HuH-7.5 (cell line): ENCODE data around the gene SCN7A.

Experiments
- DNase-seq: peaks from one replicate; pipeline ENCODE4 v3.0.0; 2011; ENCODE audit warnings: low spot score

SCN7A gene

DNA sequence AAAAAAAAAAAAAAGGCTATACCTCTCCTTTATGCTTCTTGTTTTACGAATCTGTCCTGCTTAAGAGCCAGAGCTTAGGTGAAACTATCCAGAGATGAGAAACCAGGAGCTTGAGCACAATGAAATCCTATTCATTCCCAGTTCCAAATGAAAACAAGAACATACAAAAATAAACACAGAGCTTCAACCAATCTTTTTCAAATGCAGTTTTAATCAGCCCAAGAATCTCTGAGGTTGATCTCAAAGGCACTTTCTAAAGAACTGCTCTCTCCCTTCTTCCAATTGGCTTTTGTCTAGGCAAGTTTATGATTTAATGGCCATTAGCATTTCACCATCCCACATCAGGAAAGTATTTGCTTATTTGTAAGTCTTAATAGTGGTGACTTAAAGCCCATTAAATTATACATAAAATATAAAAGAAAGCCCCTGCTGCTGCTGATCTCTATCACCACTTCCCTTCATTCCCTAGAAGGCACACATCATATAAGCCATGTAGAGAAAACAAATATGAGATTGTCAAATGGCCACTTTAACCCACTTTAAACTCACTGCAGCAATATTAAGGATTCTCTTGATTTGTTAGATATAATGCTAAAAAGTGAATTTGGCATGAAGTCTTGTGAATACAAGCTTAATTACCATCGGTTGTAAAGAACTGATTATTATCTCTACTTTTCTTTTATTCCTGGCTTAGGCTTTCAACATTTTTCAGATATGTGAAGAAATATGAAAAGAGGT, 89.0 kb downstream of the SCN7A start:
- DNase-seq = no peak

DNA sequence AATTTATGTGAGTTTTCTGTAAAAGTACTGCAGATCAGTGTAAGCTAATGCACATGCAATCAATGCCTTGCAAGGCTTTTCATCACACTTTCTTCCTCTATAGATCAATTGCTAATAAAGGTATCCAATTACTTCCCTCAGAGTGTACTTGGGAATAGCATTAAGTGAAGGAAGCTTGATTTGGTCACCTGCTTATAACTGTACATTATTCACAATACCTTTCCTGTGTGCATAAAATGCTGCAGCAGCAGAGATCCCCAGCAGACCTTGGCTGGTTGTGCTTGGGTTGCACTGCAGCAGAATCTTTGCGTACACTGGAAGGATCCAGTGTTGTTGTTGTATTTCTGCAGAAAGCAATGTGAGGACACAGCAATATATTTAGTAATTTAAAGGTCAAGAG, 99.8 kb downstream of the SCN7A start:
- no peak for DNase-seq

DNA sequence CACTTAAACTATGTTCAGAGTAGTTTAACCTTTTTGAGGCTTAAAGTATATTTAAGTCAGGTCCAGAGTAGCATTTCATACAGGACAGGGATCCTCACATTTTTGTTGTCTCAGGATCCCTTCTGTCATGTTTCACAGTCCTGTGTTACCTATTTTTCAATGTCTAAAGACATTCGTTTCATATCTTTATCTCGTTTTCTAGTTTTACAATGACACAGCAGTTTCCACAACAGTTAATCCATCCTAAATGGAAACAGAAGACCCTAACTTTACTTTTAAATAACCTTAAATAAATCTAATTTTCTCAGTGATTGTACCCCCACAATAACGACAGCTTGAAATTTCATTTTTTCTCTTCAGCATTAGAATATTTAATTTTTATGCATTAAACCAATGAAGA, 101.0 kb downstream of the SCN7A start:
- no peak for DNase-seq

DNA sequence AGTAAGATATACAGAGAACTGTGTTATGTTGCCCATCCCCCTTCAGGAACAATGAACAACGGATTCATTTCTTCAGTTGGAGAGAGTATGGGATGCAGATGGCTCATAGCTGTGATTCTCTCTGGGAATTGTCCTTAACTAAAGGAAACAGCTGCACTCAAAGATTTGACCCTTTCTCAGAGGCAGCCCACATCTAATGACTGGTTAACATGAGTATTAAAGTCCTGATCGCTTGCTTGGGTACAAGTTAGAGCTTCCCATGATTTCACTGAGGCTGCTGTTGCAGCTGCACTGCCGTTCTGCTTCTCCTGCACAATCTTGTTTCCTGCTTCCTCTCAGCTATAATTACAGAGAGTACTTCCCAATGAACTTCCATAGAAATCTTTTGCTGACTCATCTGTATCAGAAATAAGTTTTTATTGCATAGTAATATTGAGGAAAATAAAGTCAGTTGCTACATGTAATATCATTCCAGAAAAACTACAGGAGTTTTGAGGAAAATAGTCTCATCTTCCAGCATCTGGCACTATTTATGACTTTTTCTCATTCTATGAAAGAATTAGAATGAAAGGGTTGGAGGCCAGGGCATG, 105.5 kb downstream of the SCN7A start:
- DNase-seq = no peak

DNA sequence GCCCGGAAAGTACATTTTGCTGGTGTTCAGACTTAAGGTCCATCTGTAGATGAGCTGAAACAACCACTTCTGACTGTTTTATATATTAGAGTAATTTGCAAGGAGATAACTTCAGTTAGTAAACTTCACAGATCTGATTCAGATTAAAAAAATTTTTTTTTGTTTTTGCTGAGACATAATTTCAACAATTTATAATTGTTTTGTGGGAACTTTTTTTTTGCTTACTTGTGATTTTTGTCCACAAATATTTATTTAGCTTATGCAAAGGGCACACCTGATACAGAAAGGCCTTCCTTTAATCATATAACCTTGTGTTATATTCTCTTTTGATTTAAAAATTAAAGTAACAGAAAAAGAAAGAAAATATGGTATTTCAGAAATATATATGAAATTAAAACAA, 108.7 kb downstream of the SCN7A start:
- DNase-seq = no peak

DNA sequence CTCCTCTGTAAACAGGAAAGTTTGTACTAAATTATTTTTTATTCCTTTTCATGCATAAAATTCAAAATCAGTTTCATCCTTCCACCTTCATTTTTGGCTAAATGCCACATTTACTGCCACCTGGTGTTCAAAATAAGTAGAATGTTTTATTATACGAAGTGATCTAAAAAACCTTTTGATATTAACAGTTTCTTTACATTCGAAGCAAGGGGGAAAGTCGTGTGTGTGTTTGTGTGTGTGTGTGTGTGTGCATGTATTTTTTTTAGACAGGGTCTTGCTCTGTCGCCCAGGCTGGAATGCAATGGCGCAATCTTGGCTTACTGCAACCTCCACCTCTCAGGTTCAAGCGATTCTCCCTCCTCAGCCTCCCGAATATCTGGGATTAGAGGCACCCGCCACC, 109.3 kb downstream of the SCN7A start:
- DNase-seq = no peak

DNA sequence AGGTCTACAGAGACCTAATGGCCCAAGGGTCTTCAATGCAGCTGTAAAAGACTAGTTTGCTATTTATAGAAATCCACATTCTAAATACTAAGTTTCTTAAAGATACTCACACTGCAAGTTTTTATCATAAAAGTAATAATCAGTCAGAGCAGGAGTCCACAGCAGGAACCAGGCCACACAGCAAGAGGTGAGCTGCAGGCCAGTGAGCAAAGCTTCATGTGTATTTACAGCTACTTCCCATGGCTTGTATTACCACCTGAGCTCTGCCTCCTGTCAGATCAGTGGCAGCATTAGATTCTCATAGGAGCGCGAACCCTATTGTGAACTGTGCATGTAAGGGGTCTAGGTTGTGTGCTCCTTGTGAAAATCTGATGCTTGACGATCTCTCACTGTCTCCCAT, 111.6 kb downstream of the SCN7A start:
- no peak for DNase-seq

DNA sequence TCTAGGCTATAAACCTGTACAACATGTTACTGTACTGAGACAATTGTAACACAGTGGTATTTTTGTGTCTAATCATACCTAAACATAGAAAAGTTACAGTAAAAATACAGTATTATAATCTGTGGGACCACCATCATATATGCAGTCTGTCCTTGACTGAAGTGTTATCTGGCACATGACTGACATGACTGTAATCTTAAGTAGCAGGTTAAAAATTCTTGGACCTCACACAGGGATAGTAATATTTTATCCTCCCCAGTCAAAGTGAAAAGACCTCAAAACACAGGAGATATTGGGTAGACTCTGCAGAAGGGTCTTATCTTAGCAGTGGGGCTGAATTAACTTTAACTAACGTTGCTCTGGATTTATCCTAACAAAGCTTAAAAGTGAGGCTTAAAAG, 113.4 kb downstream of the SCN7A start:
- DNase-seq = no peak

DNA sequence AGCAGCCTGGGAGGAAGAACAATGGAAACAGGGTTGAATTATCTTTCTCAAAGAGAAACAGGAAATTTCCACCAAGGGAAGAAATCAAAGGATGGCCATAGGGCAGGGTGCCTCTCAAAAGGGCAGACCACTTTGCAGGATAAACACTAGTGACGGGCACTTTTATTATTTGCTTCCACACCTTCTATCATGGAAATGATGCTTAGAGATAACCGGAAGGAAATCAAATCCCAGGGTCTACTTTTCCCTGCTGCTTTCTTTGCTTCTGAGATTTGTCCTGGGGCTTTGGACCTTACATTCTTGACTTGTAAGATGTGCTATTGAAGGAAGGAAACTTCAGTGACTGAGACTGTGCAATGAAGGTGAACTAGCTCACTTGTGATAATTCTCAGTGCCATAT, 117.2 kb downstream of the SCN7A start:
- DNase-seq = no peak

DNA sequence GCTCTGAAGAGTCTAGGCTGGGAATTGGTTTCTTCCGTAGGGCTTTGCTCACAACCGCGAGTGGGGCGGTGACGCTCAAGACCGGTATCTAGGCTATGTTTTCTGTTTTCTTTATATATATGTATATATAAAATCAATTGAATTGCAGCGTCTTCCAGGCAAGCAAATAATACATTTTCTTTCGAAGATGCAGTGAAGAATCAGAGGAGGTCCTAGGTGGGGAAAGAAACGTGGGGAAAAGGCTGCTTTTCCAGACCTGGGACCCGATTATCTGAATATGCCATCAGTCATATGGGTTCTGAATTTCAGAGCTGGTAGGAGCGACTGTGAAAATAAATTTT, 117.6 kb downstream of the SCN7A start:
- DNase-seq = no peak

DNA sequence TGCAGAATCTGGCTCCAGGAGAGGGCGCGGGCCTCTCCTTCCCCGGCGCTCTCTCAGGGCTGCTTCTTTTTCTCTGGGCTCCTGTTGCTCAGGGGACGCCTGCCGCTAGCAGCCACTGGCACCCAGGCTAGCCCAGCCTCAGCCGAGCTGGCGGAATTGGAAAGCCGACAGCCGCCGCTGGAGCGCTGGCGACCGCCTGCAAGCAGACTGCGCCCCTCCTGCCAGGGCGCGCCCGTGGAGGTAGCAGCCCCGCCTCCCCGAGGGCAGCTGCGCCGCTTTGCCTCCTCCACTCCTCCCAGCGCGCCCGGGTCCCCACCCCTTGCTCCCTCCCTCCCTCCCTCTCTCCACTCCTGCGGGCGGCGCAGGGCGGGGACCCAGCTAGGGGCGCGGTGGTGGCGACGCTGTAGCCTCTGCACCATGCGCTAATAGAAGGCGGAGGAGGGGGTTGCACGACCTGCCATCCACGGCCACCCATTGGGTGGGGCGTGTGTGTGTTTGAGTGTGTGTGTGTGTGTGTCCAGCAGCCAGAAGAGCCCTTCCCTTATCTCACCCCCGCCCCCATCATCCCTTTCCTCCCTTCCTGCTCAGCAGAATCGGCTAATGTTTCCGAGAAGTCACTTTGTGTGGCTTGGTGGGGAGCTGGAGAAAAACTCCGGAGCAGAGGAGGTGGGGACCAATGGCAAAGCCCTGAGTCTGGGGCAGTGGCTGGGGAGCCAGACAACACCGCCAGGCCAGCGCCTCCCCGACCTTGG, 118.1 kb downstream of the SCN7A start, which contains the start of gene SCN9A:
SCN9A (minus strand) TSS at position 209 of the 752 bp plus-strand sequence. CDS start 64,188 bp downstream, outside the sequence.
- peak; percentile 49 for DNase-seq

DNA sequence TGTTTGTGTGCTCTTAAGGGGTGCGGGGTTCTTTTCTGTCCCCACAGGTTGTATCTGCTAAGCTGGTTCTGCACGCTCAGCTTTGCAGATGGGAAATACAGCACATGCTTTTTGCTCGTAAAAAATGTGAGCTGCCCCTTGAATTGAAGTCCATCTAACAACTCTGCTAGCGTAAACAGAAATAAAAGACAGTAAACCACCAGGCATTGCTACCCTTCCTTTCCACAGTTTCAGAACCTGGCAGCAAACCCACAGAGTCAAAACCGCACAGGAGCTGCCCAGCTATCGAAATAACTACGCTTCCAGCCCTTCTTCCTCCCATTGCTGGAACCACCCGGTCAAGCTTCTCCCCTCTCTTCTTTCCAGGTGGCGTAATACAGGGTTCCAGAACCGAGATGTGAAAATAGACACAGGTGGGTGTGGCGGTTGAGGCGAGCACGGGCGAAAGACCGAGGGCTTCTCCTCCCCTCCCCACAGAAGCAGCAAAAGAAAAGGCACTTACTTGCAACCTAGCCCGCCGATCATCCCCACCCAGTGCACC, 118.8 kb downstream of the SCN7A start:
- DNase-seq = peak; percentile 20

DNA sequence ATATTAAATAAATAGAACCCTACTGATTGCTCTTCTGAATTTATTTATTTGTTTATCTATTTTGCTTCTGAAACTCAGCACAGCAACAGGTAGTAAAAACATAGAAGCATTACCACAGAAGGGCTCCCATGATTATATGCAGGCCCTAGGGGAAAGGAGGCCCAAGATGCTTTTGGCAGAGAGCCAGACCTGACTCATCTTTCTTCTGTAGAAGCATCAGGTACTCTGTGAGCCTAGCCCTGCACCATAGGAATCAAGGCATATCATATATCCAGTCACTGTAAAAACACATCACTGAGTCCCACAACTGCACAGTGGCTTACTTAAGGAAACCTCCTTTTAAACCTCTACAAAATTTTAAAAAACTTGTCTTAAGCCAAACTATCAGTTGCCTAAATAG, 120.1 kb downstream of the SCN7A start:
- peak; percentile 37 for DNase-seq

DNA sequence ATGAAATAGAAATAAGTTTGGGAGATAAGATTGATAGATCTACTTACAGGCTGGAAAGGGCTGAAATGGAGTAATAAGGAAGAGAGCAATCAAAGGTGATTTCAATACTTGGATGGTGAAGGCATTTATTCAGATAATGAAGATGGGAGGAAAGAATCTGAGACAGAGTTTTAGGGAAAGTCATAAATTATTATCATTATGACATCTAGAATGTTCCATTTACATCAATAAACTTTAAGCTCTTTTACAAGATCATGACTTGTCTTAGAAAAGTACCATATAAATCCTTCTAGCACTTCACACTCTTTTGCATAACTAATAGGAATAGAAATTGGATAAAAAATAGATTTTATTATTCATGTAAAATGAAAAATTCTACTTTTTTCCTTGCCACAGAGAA, 120.5 kb downstream of the SCN7A start:
- DNase-seq = no peak

DNA sequence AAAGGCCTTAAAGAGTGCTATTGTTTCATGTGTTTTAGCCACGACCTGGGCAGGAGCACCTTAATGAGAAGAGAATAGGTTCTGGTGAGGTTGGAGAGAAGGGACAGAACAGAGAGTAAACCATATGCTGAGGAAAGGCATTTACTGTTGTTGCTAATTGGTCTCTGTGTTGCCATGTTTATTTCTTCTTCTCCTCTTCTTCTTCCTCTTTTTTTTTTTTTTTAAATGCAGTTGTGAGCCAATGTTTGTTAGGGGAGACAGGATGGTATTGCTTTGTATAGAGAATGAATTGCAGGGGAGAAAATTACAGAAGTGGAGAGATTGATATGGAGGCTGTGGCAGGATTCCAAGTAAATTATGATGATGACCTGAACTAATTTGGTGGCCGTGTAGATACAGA, 120.9 kb downstream of the SCN7A start:
- DNase-seq = no peak

DNA sequence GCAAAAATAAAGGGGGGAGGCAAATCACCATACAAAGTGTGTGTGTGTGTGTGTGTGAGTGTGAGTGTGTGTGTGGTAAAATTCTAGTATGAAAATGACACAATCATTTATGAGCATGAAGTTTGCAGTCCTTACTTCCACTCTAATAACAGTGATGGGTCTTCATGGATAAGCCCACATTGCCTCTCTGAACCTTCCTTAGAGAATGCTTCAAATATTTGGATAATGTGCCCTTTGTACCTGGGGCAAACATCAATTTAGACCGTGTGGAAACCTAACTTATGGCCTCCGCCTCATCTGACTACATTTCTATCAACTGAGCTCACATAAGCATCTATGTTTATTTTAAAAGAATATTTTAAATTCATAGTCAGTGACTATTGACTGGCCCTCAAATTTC, 122.0 kb downstream of the SCN7A start:
- peak; percentile 58 for DNase-seq

DNA sequence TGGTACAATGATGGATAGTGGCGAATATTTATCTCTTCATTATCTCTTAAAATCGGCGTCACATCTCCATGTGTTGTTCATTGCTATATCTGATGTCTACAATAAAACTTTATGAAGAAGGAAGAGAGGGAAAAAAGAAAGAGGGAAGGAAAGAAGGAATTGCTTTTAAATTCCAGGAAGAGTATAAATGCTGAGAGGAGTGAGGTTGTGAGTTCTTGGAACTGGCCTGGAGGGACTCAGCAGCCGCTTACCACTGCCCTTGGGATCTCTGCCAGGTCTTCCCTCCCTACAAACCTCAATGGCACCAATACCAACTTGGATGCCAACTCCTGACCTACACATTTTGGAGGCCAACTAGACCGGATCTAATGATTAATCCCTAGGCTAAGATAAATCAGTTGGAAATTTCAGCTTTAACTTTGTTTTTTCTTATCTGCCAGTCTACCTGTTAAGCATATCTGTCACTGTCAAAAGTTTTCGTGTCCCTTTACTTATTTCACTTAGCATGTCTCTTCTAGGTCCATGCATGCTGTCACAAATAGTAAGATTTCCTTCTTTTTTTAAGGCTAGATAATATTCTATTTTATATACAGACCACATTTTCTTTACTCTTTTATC, 128.1 kb downstream of the SCN7A start:
- DNase-seq = no peak

DNA sequence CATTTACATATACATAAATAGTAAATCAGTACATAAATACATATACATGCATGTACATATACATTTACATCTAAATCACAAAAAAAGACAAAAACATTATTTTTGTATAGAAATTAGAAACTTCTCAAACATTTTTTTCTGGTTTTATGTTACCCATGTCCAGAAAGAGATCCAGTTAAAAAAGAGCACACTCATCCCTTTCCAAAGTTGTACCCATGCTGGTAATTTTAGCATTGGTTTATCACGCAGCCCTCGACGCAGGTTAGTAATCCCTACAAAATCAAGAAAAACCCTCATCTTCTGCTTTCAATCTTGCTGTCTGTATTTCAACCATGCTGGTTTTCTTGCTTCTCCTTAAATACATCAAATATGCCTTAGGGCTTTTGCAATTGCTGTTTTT, 128.8 kb downstream of the SCN7A start:
- DNase-seq = no peak

DNA sequence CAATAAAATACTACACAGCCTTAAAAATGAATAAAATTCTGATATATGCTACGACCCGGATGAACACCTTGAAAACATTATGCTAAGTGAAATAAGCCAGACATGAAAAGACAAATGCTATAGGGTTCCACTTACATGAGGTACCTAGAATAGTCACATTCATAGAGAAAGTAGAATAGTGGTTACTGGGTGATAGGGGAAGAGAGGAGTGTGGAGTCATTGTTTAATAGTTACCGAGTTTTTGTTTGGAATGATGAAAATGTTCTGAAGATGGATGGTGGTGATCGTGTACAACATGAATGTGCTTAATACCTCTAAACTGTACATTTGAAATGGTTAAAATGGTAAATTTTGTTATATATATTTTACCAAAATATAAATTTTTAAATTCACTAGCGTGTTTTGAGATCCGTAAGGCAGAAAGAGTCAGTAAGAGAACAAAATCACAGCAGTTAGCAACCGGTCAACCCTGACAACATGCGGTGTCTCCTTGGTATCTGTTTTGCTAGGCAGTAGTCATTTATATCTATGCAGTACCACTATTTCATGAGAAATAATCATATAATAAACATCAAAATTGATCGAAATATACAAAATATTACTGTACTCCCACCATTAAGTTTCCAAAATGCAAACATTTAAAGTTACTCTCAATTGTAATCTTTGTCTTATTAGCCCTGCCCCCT, 129.4 kb downstream of the SCN7A start:
- DNase-seq = no peak

DNA sequence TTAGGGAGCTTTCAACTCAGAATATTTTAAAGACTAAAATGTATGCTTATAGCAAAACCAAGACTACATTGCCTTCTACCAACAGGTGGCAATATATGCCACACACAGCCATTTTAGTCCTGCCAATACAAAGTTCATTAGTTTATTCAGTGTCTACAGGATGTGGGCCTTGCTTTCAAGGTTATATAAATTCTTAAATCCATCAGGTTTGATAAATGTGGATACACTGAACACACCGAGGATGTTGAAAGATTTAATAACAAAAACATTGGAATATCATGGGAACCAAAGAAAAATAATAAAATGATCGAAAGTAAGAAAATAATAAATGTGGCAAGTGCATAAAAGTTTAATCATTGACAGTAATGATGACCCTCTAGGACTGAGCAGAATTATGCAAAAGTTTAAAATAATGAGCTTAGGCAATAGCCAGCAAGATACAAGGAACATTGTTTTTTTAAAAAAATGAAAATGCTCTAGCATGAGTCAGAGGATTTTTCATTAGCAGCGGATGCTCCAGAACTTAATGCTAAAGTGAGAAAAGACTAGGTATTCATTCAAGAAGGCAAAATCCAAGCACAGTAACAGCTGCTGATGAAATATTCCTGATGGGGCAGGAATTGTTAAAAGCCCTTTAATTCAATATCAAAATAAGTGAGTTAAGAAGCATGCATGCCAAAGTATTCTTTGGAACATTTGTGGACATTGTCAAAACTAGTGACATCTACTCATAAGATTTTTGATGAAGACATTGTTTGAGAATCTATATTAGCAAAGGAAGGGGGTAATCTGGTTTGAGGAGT, 132.5 kb downstream of the SCN7A start:
- no peak for DNase-seq

DNA sequence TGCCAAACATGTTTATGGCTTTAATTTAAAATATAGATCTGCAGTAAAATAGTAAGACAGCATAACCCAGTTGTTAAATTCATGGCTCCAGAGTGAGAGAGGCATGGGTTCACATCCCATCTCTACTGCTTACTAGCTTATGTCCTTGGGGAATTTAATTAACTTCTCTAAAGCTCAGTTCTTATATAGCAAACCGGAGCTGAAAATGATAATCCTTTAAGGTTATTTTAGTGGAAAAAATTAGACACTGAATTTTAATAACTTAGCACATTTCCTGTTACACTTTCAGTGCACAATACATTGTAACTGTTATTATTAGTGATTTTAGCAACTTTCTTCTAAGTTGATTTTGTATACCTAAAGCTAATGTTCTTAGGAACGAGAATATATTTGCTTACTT, 133.1 kb downstream of the SCN7A start:
- no peak for DNase-seq
